HepG2 (cell line): ENCODE data around the gene MEGF6. TPM values are rescaled to one million over a fixed set of nuclear protein-coding genes. Genes with fewer than 3 reads are reported as not detected.

Experiments
- ATAC-seq: fragments of 200-7000 bp; cut with Tn5 transposase; 3 replicates; pipeline ENCODE4 v1.9.1; 2020; ENCODE audit warnings: mild to moderate bottlenecking, moderate library complexity
- BruUV-seq: library from RNA; stranded (reverse); fragments of 400-500 nt; replicated peaks from 2 replicates; lab custom pipeline; 2021; lab: Mats Ljungman, UMichigan
- CTCF ChIA-PET: fragments of 300-600 bp; formaldehyde crosslinking; extraction: SDS; loops from one replicate; lab custom pipeline; 2021; ENCODE audit warnings: low total read pairs, inconsistent platforms, low intra/inter-chr PET ratio; lab: Yijun Ruan, JAX
- POLR2A ChIA-PET: fragments of 350-600 bp; sonication (Branson Sonifier 250); formaldehyde crosslinking; loops from one replicate; lab custom pipeline; 2020; ENCODE audit warnings: antibody characterized with exemption, inconsistent platforms; lab: Yijun Ruan, JAX
- DNase-seq: peaks from one replicate; pipeline ENCODE4 v3.0.0-alpha.2; 2015; ENCODE audit warnings: low spot score
- FAIRE-seq: peaks from 3 replicates; lab custom pipeline; 2011; peaks lifted over from hg19 to GRCh38; lab: Jason Lieb, UNC
- H2AFZ ChIP-seq: one replicate; pipeline ENCODE4 v1.6.1; 2011; ENCODE audit warnings: low read length, inconsistent platforms
- H3K27ac ChIP-seq: fragments of 300-600 bp; 3 replicates; pipeline ENCODE4 v1.8.0; 2011; ENCODE audit warnings: mixed run types, mild to moderate bottlenecking, mixed read lengths, low read length, inconsistent platforms; ENCODE audit not compliant: insufficient read depth; ENCODE audit errors: extremely low read length
- H3K27me3 ChIP-seq, 2 experiments: fragments of 200-600 bp in 1 of 2; 2 replicates in 1 of 2; 3 replicates in 1 of 2; pipeline versions ENCODE4 v1.6.0 to v1.8.0; 2011; ENCODE audit warnings: low read length in 2 of 2, mild to moderate bottlenecking in 2 of 2, moderate library complexity in 2 of 2, inconsistent platforms in 1 of 2; ENCODE audit not compliant: insufficient read depth in 2 of 2, control insufficient read depth in 1 of 2
- H3K36me3 ChIP-seq, 2 experiments: fragments of 200-600 bp in 1 of 2; replicated peaks in 1 of 2; 2 replicates in 1 of 2; 3 replicates in 1 of 2; pipeline versions ENCODE4 v1.5.1 to v1.8.0; 2011; ENCODE audit warnings: low read length in 2 of 2, inconsistent platforms in 1 of 2; ENCODE audit not compliant: insufficient read depth in 2 of 2, control insufficient read depth in 1 of 2
- H3K4me1 ChIP-seq: 2 replicates; pipeline ENCODE4 v1.5.1; 2012; ENCODE audit warnings: low read length, inconsistent platforms; ENCODE audit not compliant: insufficient read depth
- H3K4me2 ChIP-seq: 2 replicates; pipeline ENCODE4 v1.6.0; 2011; ENCODE audit warnings: low read depth, low read length, inconsistent platforms
- H3K4me3 ChIP-seq, 3 experiments: fragments of 200-600 bp in 1 of 3; sonication (generic), shearing (Covaris generic) in 1 of 3; replicated peaks in 1 of 3; 2 replicates each; pipeline ENCODE4 v1.5.1; 2011 to 2016; ENCODE audit warnings: low read length in 3 of 3, inconsistent platforms in 2 of 3, low read depth in 2 of 3, mild to moderate bottlenecking in 2 of 3, control low read depth in 1 of 3, mixed read lengths in 1 of 3; ENCODE audit not compliant: insufficient read depth in 1 of 3
- H3K79me2 ChIP-seq: one replicate; pipeline ENCODE4 v1.6.1; 2011; ENCODE audit warnings: low read length, inconsistent platforms; ENCODE audit not compliant: insufficient read depth
- H3K9ac ChIP-seq: 2 replicates; pipeline ENCODE4 v1.6.0; 2011; ENCODE audit warnings: mild to moderate bottlenecking, low read depth, low read length, inconsistent platforms; ENCODE audit not compliant: insufficient read depth
- H3K9me3 ChIP-seq: 2 replicates; pipeline ENCODE4 v1.5.1; 2012; ENCODE audit warnings: mild to moderate bottlenecking, low read length
- H4K20me1 ChIP-seq: 2 replicates; pipeline ENCODE4 v1.6.0; 2011; ENCODE audit warnings: inconsistent platforms, mild to moderate bottlenecking, low read length, moderate library complexity; ENCODE audit not compliant: insufficient read depth
- ASH2L ChIP-seq: fragments of 300-600, 200-600 bp; sonication (generic); IDR thresholded peaks from 2 replicates; pipeline ENCODE4 v1.7.0; 2017; ENCODE audit warnings: low read depth, mild to moderate bottlenecking, moderate library complexity, mixed read lengths, low read length; ENCODE audit not compliant: insufficient read length
- KDM5A ChIP-seq: fragments of 200-600 bp; sonication (generic); IDR thresholded peaks from 2 replicates; pipeline ENCODE4 v1.7.0; 2018; ENCODE audit warnings: antibody characterized with exemption, mild to moderate bottlenecking, low read length, borderline replicate concordance
- POLR2AphosphoS5 ChIP-seq: IDR thresholded peaks from 2 replicates; pipeline ENCODE4 v1.6.1; 2012; ENCODE audit warnings: low read depth, low read length
- SMAD1 ChIP-seq: sonication (generic); formaldehyde crosslinking; IDR thresholded peaks from 2 replicates; pipeline ENCODE4 v1.4.0; 2020; ENCODE audit warnings: missing genetic modification reagents, low read depth, mild to moderate bottlenecking, borderline replicate concordance
- SRSF9 ChIP-seq: fragments of 200-400 bp; formaldehyde crosslinking; IDR thresholded peaks from 2 replicates; pipeline ENCODE4 v1.6.1; 2018; ENCODE audit warnings: borderline replicate concordance, mild to moderate bottlenecking, low read depth, low read length; ENCODE audit not compliant: insufficient read depth, poor library complexity, severe bottlenecking
- SYNCRIP ChIP-seq: fragments of 200-400 bp; formaldehyde crosslinking; IDR thresholded peaks from 2 replicates; pipeline ENCODE4 v1.6.1; 2018; ENCODE audit warnings: mild to moderate bottlenecking, low read depth, low read length; ENCODE audit not compliant: insufficient read depth
- TOPORS ChIP-seq: sonication (generic); formaldehyde crosslinking; IDR thresholded peaks from 2 replicates; pipeline ENCODE4 v1.8.0; 2023; ENCODE audit warnings: mild to moderate bottlenecking, missing genetic modification reagents
- ZHX1 ChIP-seq: sonication (generic); formaldehyde crosslinking; IDR thresholded peaks from 2 replicates; pipeline ENCODE4 v1.8.1; 2022; ENCODE audit warnings: low read depth, mild to moderate bottlenecking, missing genetic modification reagents
- ZNF17 ChIP-seq: sonication (generic); formaldehyde crosslinking; IDR thresholded peaks from 2 replicates; pipeline ENCODE4 v1.5.0; 2020; ENCODE audit warnings: mild to moderate bottlenecking, missing genetic modification reagents
- ZNF256 ChIP-seq: sonication (generic); formaldehyde crosslinking; conservative IDR thresholded peaks from 2 replicates; pipeline ENCODE4 v1.4.0; 2020; ENCODE audit warnings: missing genetic modification reagents
- ZNF383 ChIP-seq: sonication (generic); formaldehyde crosslinking; IDR thresholded peaks from 2 replicates; pipeline ENCODE4 v1.4.0; 2020; ENCODE audit warnings: missing genetic modification reagents, mild to moderate bottlenecking, borderline replicate concordance
- ZNF720 ChIP-seq: sonication (generic); formaldehyde crosslinking; IDR thresholded peaks from 2 replicates; pipeline ENCODE4 v1.4.0; 2020; ENCODE audit warnings: missing genetic modification reagents
- WGBS: methylation state at CpG from one replicate; pipeline ENCODE4 v1.1.6; 2017; ENCODE audit warnings: low lambda C conversion rate; 5-methylcytosine and 5-hydroxymethylcytosine counted together
- in situ Hi-C: cut with HindIII; loops from 2 replicates; pipeline ENCODE4 v1.10.0; 2017; ENCODE audit warnings: low pct_unique_long_range_greater_than_20kb; ENCODE audit not compliant: extremely low pct_ligation_motif_present
- intact Hi-C: fragments of 100-400 bp; cut with micrococcal nuclease; formaldehyde crosslinking; loops from one replicate; pipeline ENCODE4 v1.10.0; 2022; ENCODE audit not compliant: unreplicated experiment
- polyA plus RNA-seq, 8 experiments: library from polyadenylated mRNA; depleted of rRNA in 3 of 8; stranded (reverse) in 7 of 8; unstranded in 1 of 8; fragments of >200 nt; fragmentation: Illumina TruSeq in 4 of 8; extraction: Trizol in 4 of 8; gene quantifications; 2 replicates each; pipeline versions ENCODE4 v1.2.1 to v1.2.3, GENCODE V29; 2011 to 2016; ENCODE audit warnings: low read depth in 4 of 8, missing spikeins in 1 of 8, mixed read lengths in 1 of 8; ENCODE audit not compliant: insufficient read depth in 1 of 8
- total RNA-seq, 5 experiments: library from RNA; depleted of rRNA; stranded (reverse); fragments of >200 nt; fragmentation: Illumina TruSeq; extraction: Trizol; gene quantifications; 2 replicates each; pipeline ENCODE4 v1.2.3, GENCODE V29; 2016; ENCODE audit warnings: low read depth in 1 of 5
- TF ChIP-seq, protein P1 (sequence below): sonication (generic); formaldehyde crosslinking; IDR thresholded peaks from 2 replicates; pipeline ENCODE4 v1.4.0; 2020; ENCODE audit warnings: mild to moderate bottlenecking, missing genetic modification reagents

The MEGF6 gene
- total and polyA plus RNA-seq, 2 of the 13 experiments (the other 11 are each of a cell fraction or from before 2014, with no cell fraction given): 1.9 TPM

GRCh38 chr1:3603571-3604467, 7.5 kb downstream of the MEGF6 start (continued):
- no peak for TF ChIP-seq ZNF383 (CRISPR knock-in tag)

GRCh38 chr1:3603156-3603555, 8.2 kb downstream of the MEGF6 start:
- Histone ChIP-seq H3K9ac (no peak overlapping the region), H4K20me1 (0 out of 2 replicates have a peak, but pooled peaks cover 3% of the 10 kb centered on the region), H3K79me2 (no peaks in the 10 kb centered on the region), H3K36me3 (no peaks in the 10 kb centered on the region), H3K27me3 (peaks cover 20 to 97% of the 10 kb centered on the region in 2 experiments), H3K4me2 (no peak overlapping the region), H2AFZ (no peak overlapping the region), H3K27ac (no peak overlapping the region), H3K4me3 (no peak overlapping the region), H3K4me1 (peaks cover 16% of the 10 kb centered on the region), H3K9me3 (no peaks in the 10 kb centered on the region)
- intact Hi-C loops (no loop called here), in situ Hi-C loops (no loop called here)
- ATAC-seq (no peak), FAIRE-seq (no peak), DNase-seq (no peak)
- no peak for TF ChIP-seq KDM5A
- TF ChIP-seq, protein P1, sequence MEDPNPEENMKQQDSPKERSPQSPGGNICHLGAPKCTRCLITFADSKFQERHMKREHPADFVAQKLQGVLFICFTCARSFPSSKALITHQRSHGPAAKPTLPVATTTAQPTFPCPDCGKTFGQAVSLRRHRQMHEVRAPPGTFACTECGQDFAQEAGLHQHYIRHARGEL: no peak
- no peak for TF ChIP-seq ZNF720 (CRISPR knock-in tag)
- BruUV-seq: no TSS peak
- no CpG with 5 or more reads among the region's 11 CpGs for WGBS
- ChIA-PET CTCF (no interaction called here), POLR2A (no interaction called here)

DNA sequence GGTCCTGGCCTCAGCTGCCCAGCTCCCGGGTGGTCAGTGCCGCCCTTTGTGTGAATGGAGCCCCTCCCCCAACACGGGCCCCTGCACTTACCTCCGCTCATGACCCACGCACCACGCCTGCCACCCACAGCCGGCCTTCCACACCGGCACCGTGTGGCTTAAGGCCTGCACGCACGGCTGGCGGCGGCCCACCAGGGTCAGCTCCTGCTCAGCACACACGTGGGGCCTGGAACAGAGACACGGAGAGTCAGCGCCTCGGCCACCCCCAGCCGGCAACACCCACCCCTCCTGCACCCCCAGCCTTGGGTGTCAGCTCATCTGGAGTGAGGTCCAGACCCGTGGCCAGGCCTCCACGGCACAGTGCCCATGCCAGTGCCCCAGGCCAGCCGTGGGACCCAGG, 8.9 kb downstream of the MEGF6 start:
- H3K27me3 ChIP-seq: peaks cover 26 to 95% of the 10 kb centered on the region in 2 experiments
- H3K9me3 ChIP-seq: no peaks in the 10 kb centered on the region
- ChIA-PET POLR2A (no interaction called here), CTCF (no interaction called here)
- H3K4me1 ChIP-seq: peaks cover 23% of the 10 kb centered on the region
- FAIRE-seq: no peak
- 0 out of 2 replicates have a peak, but pooled peaks cover 3% of the 10 kb centered on the region for H4K20me1 ChIP-seq
- WGBS: 56% methylated on average over 9 of the region's 21 CpGs
- no peak overlapping the region for H3K27ac ChIP-seq
- no peak overlapping the region for H3K4me3 ChIP-seq
- H3K4me2 ChIP-seq: no peak overlapping the region
- intact Hi-C loops (no loop called here), in situ Hi-C loops (no loop called here)
- DNase-seq: no peak
- no peak overlapping the region for H3K9ac ChIP-seq
- ATAC-seq: no peak
- BruUV-seq: no TSS peak
- H2AFZ ChIP-seq: no peak overlapping the region
- H3K36me3 ChIP-seq: no peaks in the 10 kb centered on the region
- no peaks in the 10 kb centered on the region for H3K79me2 ChIP-seq
- TF ChIP-seq SMAD1 (CRISPR knock-in tag) (no peak), ZHX1 (CRISPR knock-in tag) (no peak), POLR2AphosphoS5 (no peak), ZNF256 (CRISPR knock-in tag) (no peak), ZNF17 (CRISPR knock-in tag) (no peak), ASH2L (no peak), SYNCRIP (no peak), TOPORS (no peak), SRSF9 (no peak)
